Measurements from ENCODE around the gene ATP6AP2.
A peak's percentile ranks its signal among the peaks of the same experiment; 100 is the strongest.

Gene ATP6AP2

GRCh38 chrX:40644176-40644575 lies 63.4 kb downstream of the ATP6AP2 start:
- peak overlapping the region; percentile 69 for H3K27ac Mint-ChIP-seq
- peaks cover 26% of the 10 kb centered on the region for H3K36me3 Mint-ChIP-seq
- DNase-seq: no peak
- H3K9me3 Mint-ChIP-seq: no peaks in the 10 kb centered on the region
- peaks cover 36% of the 10 kb centered on the region for H3K4me1 Mint-ChIP-seq
- peak overlapping the region; percentile 90 for H3K4me3 Mint-ChIP-seq
- H3K27me3 Mint-ChIP-seq: no peaks in the 10 kb centered on the region
- CTCF ChIA-PET: no interaction called here

GRCh38 chrX:40644821-40645358 lies 64.1 kb downstream of the ATP6AP2 start:
- peaks cover 27% of the 10 kb centered on the region for H3K36me3 Mint-ChIP-seq

GRCh38 chrX:40646489-40647306 lies 65.9 kb downstream of the ATP6AP2 start:
- CTCF ChIA-PET: interaction anchor here (2.1 to 2.4 kb wide), 2 partner anchors 103 to 147 kb away, joined by 8 to 11 read pairs; no protein-coding TSS in a partner anchor
- no peaks in the 10 kb centered on the region for H3K27me3 Mint-ChIP-seq
- peaks cover 33% of the 10 kb centered on the region for H3K4me1 Mint-ChIP-seq
- H3K36me3 Mint-ChIP-seq: peaks cover 29% of the 10 kb centered on the region
- H3K9me3 Mint-ChIP-seq: no peaks in the 10 kb centered on the region
- peak overlapping the region; percentile 98 for H3K4me3 Mint-ChIP-seq
- DNase-seq: peak; percentile 49
- H3K27ac Mint-ChIP-seq: peak overlapping the region; percentile 94

More at GRCh38 chrX:40644821-40645358, 64.1 kb downstream of the ATP6AP2 start:
- Mint-ChIP-seq H3K27ac (peak overlapping the region; percentile 95), H3K4me3 (peak overlapping the region; percentile 90), H3K9me3 (no peaks in the 10 kb centered on the region), H3K27me3 (no peaks in the 10 kb centered on the region), H3K4me1 (peaks cover 36% of the 10 kb centered on the region)
- CTCF ChIA-PET: interaction anchor here (2.4 kb wide), 1 partner anchor 101 kb away, joined by 8 read pairs; no protein-coding TSS in a partner anchor
- DNase-seq: peak; percentile 68

GRCh38 chrX:40647307-40648197 lies 66.8 kb downstream of the ATP6AP2 start, which contains the start of gene CXorf38:
Gene CXorf38, minus strand, starts transcription at chrX:40647561. Its CDS starts 41 bp downstream, at chrX:40647520.
- H3K27ac Mint-ChIP-seq: peak within 1 kb of the TSS; percentile 94

GRCh38 chrX:40651620-40652223 lies 71.0 kb downstream of the ATP6AP2 start:
- H3K4me3 Mint-ChIP-seq: no peak overlapping the region

More at GRCh38 chrX:40647307-40648197, 66.8 kb downstream of the ATP6AP2 start, which contains the start of gene CXorf38:
- DNase-seq: peak; percentile 94
- H3K27me3 Mint-ChIP-seq: no peaks in the 10 kb centered on the region
- peaks cover 25% of the 10 kb centered on the region for H3K4me1 Mint-ChIP-seq
- H3K4me3 Mint-ChIP-seq: peak within 1 kb of the TSS; percentile 98
- CTCF ChIA-PET: interaction anchor here (1.1 to 2.4 kb wide), 4 partner anchors 103 to 146 kb away, joined by 3 to 11 read pairs (median 7); no protein-coding TSS in a partner anchor
- no peaks in the 10 kb centered on the region for H3K9me3 Mint-ChIP-seq
- H3K36me3 Mint-ChIP-seq: peaks cover 20% of the 10 kb centered on the region

GRCh38 chrX:40652664-40653063 lies 71.9 kb downstream of the ATP6AP2 start:
- Mint-ChIP-seq H3K4me1 (peaks cover 2% of the 10 kb centered on the region), H3K27me3 (no peaks in the 10 kb centered on the region), H3K36me3 (peaks cover 10% of the 10 kb centered on the region), H3K27ac (no peak overlapping the region), H3K9me3 (no peaks in the 10 kb centered on the region), H3K4me3 (no peak overlapping the region)
- no peak for DNase-seq
- CTCF ChIA-PET: interaction anchor here (1.4 to 4.7 kb wide), 2 partner anchors 109 to 142 kb away, joined by 8 to 45 read pairs; no protein-coding TSS in a partner anchor

More at GRCh38 chrX:40651620-40652223, 71.0 kb downstream of the ATP6AP2 start:
- Mint-ChIP-seq H3K36me3 (peaks cover 10% of the 10 kb centered on the region), H3K27me3 (no peaks in the 10 kb centered on the region), H3K27ac (no peak overlapping the region), H3K9me3 (no peaks in the 10 kb centered on the region), H3K4me1 (peaks cover 3% of the 10 kb centered on the region)
- peak; percentile 77 for DNase-seq
- CTCF ChIA-PET: interaction anchor here (0.5 to 4.7 kb wide), 9 partner anchors 21 to 528 kb away, joined by 3 to 45 read pairs (median 5); partner anchors contain the start of gene MED14

GRCh38 chrX:40653535-40653934 lies 72.8 kb downstream of the ATP6AP2 start:
- no peak for DNase-seq
- Mint-ChIP-seq H3K4me1 (no peaks in the 10 kb centered on the region), H3K27me3 (no peaks in the 10 kb centered on the region), H3K36me3 (peaks cover 10% of the 10 kb centered on the region), H3K4me3 (no peak overlapping the region), H3K27ac (no peak overlapping the region), H3K9me3 (no peaks in the 10 kb centered on the region)
- CTCF ChIA-PET: interaction anchor here (4.7 kb wide), 1 partner anchor 141 kb away, joined by 45 read pairs; no protein-coding TSS in a partner anchor

Data from activated naive CD4-positive, alpha-beta T cell treated with anti-CD3 and anti-CD28 coated beads, Interleukin-2, amount 10 ng/mL, durations not matched to agents 7 days and 5 days (primary cell).